C4-2B (cell line): ENCODE measurements around the gene FAF1.

ENCODE experiments used
- H3K27ac ChIP-seq: fragments of 450-650 bp; 2 replicates; pipeline ENCODE4 v1.5.1; 2017
- CTCF ChIP-seq: fragments of 450-650 bp; conservative IDR thresholded peaks from 2 replicates; pipeline ENCODE4 v1.5.1; 2017; ENCODE audit warnings: mild to moderate bottlenecking
- ZFX ChIP-seq: fragments of 450-650 bp; IDR thresholded peaks from 2 replicates; pipeline ENCODE4 v1.6.1; 2017

The FAF1 gene

DNA sequence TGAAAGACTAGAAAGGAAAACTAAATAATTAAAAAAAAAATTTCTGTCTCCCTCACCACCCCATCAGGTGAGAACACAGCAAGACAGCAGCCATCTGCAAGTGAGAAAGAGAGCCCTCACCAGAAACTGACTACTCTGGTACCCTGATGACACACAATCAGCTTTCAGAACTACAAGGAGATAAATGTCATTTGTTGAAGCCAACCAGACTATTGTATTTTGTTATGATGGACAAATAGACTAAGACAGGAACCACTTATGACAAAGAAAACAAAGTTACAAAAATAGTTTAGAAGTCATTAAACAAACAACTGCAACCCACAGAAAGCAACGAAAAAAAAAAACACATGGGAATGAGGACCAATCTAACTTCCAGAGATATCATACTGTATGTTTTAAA lies 98.3 kb downstream of the FAF1 start:
- TF ChIP-seq CTCF = no peak
- no peak for TF ChIP-seq ZFX
- no peak overlapping the region for H3K27ac ChIP-seq

DNA sequence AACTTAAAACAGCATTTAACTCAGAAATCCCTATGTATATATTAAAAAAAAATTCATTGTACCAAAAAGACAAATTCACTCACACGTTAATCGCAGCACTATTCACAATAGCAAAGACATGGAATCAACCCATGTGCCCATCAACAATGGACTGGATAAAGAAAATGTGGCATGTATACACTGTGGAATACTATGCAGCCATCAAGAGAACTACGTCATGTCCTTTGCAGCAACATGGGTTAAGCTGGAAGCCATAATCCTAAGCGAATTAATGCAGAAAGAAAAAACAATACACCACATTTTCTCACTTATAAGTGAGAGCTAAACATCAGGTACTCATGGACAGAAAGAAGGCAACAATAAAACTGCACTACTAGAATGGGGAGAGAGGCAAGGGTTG lies 99.4 kb downstream of the FAF1 start:
- TF ChIP-seq ZFX (no peak), CTCF (no peak)
- no peak overlapping the region for H3K27ac ChIP-seq

DNA sequence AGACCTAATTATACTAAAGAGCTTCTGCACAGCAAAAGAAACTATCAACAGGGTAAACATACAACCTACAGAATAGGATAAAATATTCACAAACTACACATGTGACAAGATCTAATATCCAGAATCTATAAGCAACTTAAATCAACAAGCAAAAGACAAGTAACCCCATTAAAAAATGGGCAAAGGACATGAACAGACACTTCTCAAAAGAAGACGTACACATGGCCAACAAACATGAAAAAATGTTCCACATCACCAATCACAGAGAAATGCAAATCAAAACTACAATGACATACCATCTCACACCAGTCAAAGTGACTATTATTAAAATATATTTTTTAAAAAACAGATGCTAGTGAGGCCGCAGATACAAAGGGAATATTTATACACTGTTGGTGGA lies 99.8 kb downstream of the FAF1 start:
- no peak overlapping the region for H3K27ac ChIP-seq
- TF ChIP-seq CTCF (no peak), ZFX (no peak)

- TF ChIP-seq ZFX (no peak), CTCF (no peak)
- H3K27ac ChIP-seq = no peak overlapping the region
These were observed 100.4 kb downstream of the FAF1 start for GRCh38 chr1:50859657-50860056.

- TF ChIP-seq ZFX (no peak), CTCF (no peak)
- no peak overlapping the region for H3K27ac ChIP-seq
These were observed 101.3 kb downstream of the FAF1 start for GRCh38 chr1:50858761-50859160.

- H3K27ac ChIP-seq = no peak overlapping the region
- no peak for TF ChIP-seq ZFX
- no peak for TF ChIP-seq CTCF
These were observed 102.4 kb downstream of the FAF1 start for GRCh38 chr1:50857702-50858101.

GRCh38 chr1:50853325-50853724 lies 106.7 kb downstream of the FAF1 start:
- H3K27ac ChIP-seq = no peak overlapping the region
- TF ChIP-seq CTCF (no peak), ZFX (no peak)
